ENCODE results near the gene SEMA5B.

Gene SEMA5B

DNA sequence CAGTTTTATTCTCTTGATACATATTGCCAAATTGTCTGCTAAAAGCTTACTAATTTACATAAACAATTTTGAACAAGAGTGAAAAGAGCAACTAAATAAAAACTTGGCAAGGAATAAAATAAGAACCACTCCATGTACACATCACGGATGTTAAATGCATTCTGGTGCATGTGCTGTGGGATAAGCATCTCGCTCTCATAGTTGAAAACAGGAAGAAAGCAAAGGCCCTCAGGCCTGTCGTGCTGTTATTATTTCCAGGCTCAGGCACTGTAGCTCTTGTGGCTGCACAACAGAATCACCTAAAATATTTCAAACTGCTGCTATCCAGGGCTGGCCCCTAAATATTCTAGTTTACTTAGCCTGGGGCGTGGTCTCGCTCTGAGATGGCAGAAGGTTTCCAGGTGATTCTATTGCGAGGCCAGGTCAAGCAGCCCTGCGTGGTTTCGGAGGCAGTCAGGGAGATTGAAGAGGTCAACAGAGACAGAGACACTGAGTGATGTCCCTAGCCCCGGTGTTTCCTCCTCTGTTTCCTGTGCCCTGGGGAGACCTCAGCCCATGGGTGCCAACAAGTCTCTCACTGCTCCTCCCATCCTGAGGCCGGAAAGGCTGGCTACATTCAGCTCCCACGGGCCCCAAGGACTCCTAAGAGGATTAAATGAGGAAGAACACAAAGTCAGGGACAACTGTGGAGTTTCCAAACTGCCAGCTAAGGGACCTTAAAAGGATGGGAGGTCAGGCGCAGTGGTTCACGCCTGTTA, 21.1 kb upstream of the SEMA5B start:
- TF ChIP-seq, protein P1, sequence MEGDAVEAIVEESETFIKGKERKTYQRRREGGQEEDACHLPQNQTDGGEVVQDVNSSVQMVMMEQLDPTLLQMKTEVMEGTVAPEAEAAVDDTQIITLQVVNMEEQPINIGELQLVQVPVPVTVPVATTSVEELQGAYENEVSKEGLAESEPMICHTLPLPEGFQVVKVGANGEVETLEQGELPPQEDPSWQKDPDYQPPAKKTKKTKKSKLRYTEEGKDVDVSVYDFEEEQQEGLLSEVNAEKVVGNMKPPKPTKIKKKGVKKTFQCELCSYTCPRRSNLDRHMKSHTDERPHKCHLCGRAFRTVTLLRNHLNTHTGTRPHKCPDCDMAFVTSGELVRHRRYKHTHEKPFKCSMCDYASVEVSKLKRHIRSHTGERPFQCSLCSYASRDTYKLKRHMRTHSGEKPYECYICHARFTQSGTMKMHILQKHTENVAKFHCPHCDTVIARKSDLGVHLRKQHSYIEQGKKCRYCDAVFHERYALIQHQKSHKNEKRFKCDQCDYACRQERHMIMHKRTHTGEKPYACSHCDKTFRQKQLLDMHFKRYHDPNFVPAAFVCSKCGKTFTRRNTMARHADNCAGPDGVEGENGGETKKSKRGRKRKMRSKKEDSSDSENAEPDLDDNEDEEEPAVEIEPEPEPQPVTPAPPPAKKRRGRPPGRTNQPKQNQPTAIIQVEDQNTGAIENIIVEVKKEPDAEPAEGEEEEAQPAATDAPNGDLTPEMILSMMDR (IDR thresholded peaks at IDR 0.05; ENCODE audit: low read depth, low read length, missing control alignments): no peak
- DNase-seq (ENCODE audit: extremely low read depth, low read depth): no peak
- H3K4me3 ChIP-seq (replicated peaks; ENCODE audit: low read depth, low read length): no peak overlapping the region

DNA sequence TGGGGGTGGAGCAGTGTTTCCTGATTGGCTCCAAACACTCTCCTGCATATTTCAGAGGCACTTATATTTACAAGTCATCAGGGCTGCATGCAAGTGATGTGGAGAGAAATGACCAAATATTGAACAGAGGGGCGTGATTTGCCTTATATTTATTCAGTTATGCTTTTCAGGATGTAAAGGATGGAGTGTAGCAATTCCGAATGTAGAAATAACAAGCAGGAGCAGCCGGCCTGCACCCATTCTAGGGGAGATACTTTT, 19.4 kb upstream of the SEMA5B start:
- no peak overlapping the region for H3K4me3 ChIP-seq (replicated peaks; ENCODE audit: low read depth, low read length)
- DNase-seq (ENCODE audit: extremely low read depth, low read depth): no peak
- TF ChIP-seq, protein P1 (IDR thresholded peaks at IDR 0.05; ENCODE audit: low read depth, low read length, missing control alignments): no peak

DNA sequence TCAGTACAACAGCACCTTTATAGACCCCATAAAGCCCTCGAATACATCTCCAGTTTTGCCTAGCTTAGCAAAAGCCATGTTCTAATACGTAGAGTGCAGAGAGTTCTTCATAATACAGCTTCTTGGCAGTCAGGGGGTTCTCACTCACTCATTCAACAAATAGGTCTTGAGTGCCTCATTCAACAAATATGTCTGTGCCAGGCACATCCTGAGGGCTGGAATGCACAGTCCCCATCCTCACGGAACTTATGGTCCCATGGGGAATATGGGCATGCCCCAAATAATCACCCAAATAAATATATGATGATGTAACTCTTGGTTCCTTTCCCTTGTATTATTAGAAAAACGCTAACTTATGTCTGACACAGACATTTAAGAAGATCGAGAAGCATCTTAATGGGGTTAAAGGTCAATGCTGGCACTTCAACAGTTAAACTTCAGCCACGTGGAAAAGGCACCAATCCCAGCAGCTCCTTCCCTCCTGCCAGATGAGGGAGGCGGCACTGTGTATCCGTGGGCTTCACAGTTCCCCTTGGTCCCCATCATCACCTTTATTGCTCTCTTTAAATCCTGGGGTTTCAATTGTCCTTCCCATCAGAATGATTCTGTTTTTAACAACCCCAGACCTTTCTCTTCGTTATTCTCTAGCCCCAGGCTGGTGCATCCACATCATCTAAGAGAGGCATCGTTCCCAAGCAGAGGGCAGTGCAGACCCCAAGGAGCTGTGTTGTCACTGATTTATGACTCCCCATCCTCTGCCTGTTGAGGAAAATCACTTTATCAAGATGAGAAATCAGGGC, 18.9 kb upstream of the SEMA5B start:
- TF ChIP-seq, protein P1 (IDR thresholded peaks at IDR 0.05; ENCODE audit: low read depth, low read length, missing control alignments): no peak
- DNase-seq (ENCODE audit: extremely low read depth, low read depth): no peak
- no peak overlapping the region for H3K4me3 ChIP-seq (replicated peaks; ENCODE audit: low read depth, low read length)

DNA sequence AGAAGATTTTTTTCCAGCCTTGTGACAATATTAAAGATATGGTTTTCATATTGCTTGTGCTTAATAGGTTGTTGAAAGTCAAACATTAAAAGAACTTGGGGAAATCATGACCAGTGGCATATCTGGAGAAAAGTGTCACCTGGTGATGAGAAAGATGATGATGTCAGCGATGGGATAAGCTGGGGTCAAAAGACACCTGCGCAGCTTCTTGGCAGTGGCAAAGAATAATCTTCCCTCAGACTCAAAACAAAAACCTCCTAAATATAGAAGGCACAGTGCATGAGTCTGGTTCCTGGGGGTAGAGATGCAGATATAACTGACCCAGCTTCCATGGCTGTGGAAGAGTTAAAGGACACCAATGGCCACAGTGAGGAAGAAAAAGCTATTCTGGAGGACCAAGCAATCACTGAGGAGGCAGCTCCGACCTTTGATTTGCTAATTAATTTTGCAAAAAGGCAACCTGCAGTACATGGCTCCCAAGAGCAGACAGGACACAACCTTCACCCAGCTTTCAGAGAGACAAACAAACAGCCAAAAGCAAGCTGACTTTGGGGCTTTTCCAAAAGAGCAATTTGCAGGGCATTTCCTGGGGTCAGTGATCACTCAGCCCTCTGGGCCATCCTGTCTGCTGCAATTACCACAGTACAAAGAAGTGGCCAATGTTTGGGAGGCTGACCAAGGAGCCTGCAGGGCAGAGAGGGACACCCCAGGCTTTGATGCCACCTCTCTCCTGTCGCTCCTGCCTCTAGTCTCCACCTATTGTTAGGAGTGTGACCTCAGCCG, 17.6 kb upstream of the SEMA5B start:
- TF ChIP-seq, protein P1 (IDR thresholded peaks at IDR 0.05; ENCODE audit: low read depth, low read length, missing control alignments): no peak
- DNase-seq (ENCODE audit: extremely low read depth, low read depth): no peak
- no peak overlapping the region for H3K4me3 ChIP-seq (replicated peaks; ENCODE audit: low read depth, low read length)

DNA sequence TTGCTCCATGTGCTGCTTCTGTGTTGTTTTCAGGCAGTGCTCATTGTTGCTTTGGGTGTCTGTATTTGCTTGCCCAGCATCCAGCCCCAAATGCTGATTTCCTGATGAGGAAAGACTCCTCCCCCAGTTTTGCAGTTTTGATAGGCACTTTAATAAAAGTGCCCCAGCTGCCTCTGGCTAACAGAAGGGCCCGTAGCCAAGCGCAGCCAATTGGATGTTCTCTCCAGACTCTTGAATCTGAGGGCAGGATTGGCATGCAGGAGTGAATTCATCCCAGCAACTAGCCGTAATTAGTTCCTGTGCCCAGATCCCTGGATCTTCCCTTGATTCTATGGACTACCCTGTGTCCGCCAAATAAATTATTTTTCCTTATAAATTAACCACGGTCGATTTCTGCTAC, 14.8 kb upstream of the SEMA5B start:
- DNase-seq (ENCODE audit: extremely low read depth, low read depth): no peak
- TF ChIP-seq, protein P1 (IDR thresholded peaks at IDR 0.05; ENCODE audit: low read depth, low read length, missing control alignments): no peak
- no peak overlapping the region for H3K4me3 ChIP-seq (replicated peaks; ENCODE audit: low read depth, low read length)

DNA sequence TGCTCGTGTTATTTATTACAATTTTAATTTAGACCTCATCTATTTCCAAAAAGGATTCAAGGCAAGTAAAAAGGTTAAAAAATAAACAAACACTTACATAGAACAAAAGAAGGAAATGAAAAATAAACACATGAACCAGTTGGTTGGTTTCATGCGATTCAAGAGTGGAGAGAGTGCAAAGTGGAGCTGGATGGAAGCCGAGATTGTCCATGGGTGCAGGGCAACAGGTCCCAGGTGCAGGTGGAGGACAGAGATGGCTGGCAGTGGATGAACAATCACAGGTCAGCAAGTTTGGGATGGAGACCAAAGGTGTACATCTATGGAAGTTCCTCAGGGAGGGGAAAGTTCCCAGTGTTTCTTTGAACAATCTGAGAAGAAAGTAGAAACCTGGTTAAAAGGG, 11.6 kb upstream of the SEMA5B start:
- TF ChIP-seq, protein P1 (IDR thresholded peaks at IDR 0.05; ENCODE audit: low read depth, low read length, missing control alignments): no peak
- DNase-seq (ENCODE audit: extremely low read depth, low read depth): no peak
- H3K4me3 ChIP-seq (replicated peaks; ENCODE audit: low read depth, low read length): no peak overlapping the region

Measured in HFF-Myc (cell line).